DMS153 treated with DMSO at 0.1 percent for 48 hours (cell line): Measurements from ENCODE around the gene METTL9.
"Not testable (repeated sequence)": the region's sequence is repeated elsewhere in the genome, so short reads cannot be mapped to it uniquely, and the experiment has no call there.

Experiments
- DNase-seq: peaks from one replicate; lab custom pipeline; 2025; ENCODE audit not compliant: unreplicated experiment; lab: John Stamatoyannopoulos, UW

The METTL9 gene

GRCh38 chr16:21634216-21634615, 34.8 kb downstream of the METTL9 start:
- DNase-seq = no peak

- DNase-seq = not testable (repeated sequence)
These were observed 36.3 kb downstream of the METTL9 start for GRCh38 chr16:21635694-21636093.

- no peak for DNase-seq
These were observed 37.9 kb downstream of the METTL9 start for GRCh38 chr16:21637032-21637968.

- DNase-seq = no peak
These were observed 39.2 kb downstream of the METTL9 start for GRCh38 chr16:21638573-21638975.

- no peak for DNase-seq
These were observed 40.1 kb downstream of the METTL9 start for GRCh38 chr16:21639493-21639892.

GRCh38 chr16:21641916-21642315, 42.5 kb downstream of the METTL9 start:
- DNase-seq = no peak

GRCh38 chr16:21642861-21643260, 43.5 kb downstream of the METTL9 start:
- no peak for DNase-seq

GRCh38 chr16:21643785-21644184, 44.4 kb downstream of the METTL9 start:
- DNase-seq = no peak

GRCh38 chr16:21644674-21645073, 45.3 kb downstream of the METTL9 start:
- no peak for DNase-seq

- no peak for DNase-seq
These were observed 45.9 kb downstream of the METTL9 start for GRCh38 chr16:21645261-21645721.

GRCh38 chr16:21646091-21646490, 46.7 kb downstream of the METTL9 start:
- no peak for DNase-seq

GRCh38 chr16:21646721-21647561, 47.6 kb downstream of the METTL9 start:
- no peak for DNase-seq

- no peak for DNase-seq
These were observed 48.3 kb downstream of the METTL9 start for GRCh38 chr16:21647562-21648164.

- not testable (repeated sequence) for DNase-seq
These were observed 50.5 kb downstream of the METTL9 start for GRCh38 chr16:21649826-21650406.

GRCh38 chr16:21650521-21650920, 51.1 kb downstream of the METTL9 start:
- no peak for DNase-seq

GRCh38 chr16:21651515-21651914, 52.1 kb downstream of the METTL9 start:
- DNase-seq = no peak

- DNase-seq = no peak
These were observed 53.1 kb downstream of the METTL9 start, which contains the start of gene IGSF6 for GRCh38 chr16:21652453-21652852. Gene IGSF6, minus strand, starts transcription at chr16:21652608. Its CDS starts 10 bp downstream, at chr16:21652598.

GRCh38 chr16:21653571-21653970, 54.2 kb downstream of the METTL9 start:
- DNase-seq = no peak

GRCh38 chr16:21654466-21654865, 55.1 kb downstream of the METTL9 start:
- DNase-seq = no peak

- DNase-seq = no peak
These were observed 55.5 kb downstream of the METTL9 start for GRCh38 chr16:21654881-21655280.
